ENCODE measurements around the gene NXPH4. TPM values are rescaled to one million over a fixed set of nuclear protein-coding genes. Genes with fewer than 3 reads are reported as not detected.
A peak's percentile ranks its signal among the peaks of the same experiment; 100 is the strongest.

NXPH4 gene
- total and polyA plus RNA-seq, 10 of the 15 experiments (the other 5 are each of a cell fraction or from before 2014, with no cell fraction given) = 0.03 to 0.26 TPM; not detected in 8

GRCh38 chr12:57229046-57229633, 12.5 kb downstream of the NXPH4 start:
- peak; percentile 20 for ATAC-seq
- intact Hi-C loops (cut with micrococcal nuclease; ENCODE audit: unreplicated experiment) = no loop called here
- in situ Hi-C loops (cut with MboI) = no loop called here
- Histone ChIP-seq H3K4me2 (ENCODE audit: control insufficient read depth, insufficient read depth) (peak overlapping the region; percentile 99), H3K27me3 (replicated peaks in 1 of 2; ENCODE audit: control insufficient read depth in 2 of 2, insufficient read depth in 2 of 2, low read length in 1 of 2) (peaks cover 4 to 5% of the 10 kb centered on the region in 2 experiments; a peak in 3 of 4 replicates), H3K4me1 (ENCODE audit: control insufficient read depth, insufficient read depth, low read length) (peaks cover 31% of the 10 kb centered on the region), H3K9me3 (replicated peaks; ENCODE audit: control insufficient read depth, insufficient read depth, low read length) (no peaks in the 10 kb centered on the region), H3K27ac (ENCODE audit: control insufficient read depth, insufficient read depth) (peak overlapping the region; percentile 45), H3K36me3 (ENCODE audit: control insufficient read depth in 2 of 2, insufficient read depth in 2 of 2, low read length in 1 of 2) (peaks cover 23 to 25% of the 10 kb centered on the region in 2 experiments), H4K20me1 (ENCODE audit: control insufficient read depth, insufficient read depth) (no peaks in the 10 kb centered on the region), H2AFZ (ENCODE audit: control insufficient read depth, low read depth, low read length) (peak overlapping the region; percentile 65), H3K79me2 (ENCODE audit: control insufficient read depth, insufficient read depth, low read length) (peaks cover 22% of the 10 kb centered on the region), H3K4me3 (peak overlapping the region; percentile 79), H3K9ac (ENCODE audit: control insufficient read depth, insufficient read depth, low read length) (peak overlapping the region; percentile 97)
- TSS peak; percentile 95 for BruUV-seq (replicated peaks)
- RAD21 ChIA-PET (ENCODE audit: unreplicated experiment) = interaction anchor here (0.8 to 3.1 kb wide), 18 partner anchors 10 to 592 kb away, joined by 3 to 36 read pairs (median 4); partner anchors contain the start of genes INHBE, NEMP1, NXPH4 and STAT6
- POLR2A ChIA-PET = interaction anchor here (0.7 to 2.6 kb wide), 12 partner anchors 9 to 504 kb away, joined by 3 to 15 read pairs (median 4); partner anchors contain the start of genes DDIT3, GLI1, INHBE and NACA
- SMC1A ChIA-PET (ENCODE audit: uncharacterized antibody, unreplicated experiment) = interaction anchor here (0.9 to 2.5 kb wide), 12 partner anchors 10 to 318 kb away, joined by 3 to 36 read pairs (median 8); partner anchors contain the start of genes DCTN2 and STAT6
- no peak for DNase-seq (ENCODE audit: low read depth, low spot score)
- TF ChIP-seq CBFB (IDR thresholded peaks at IDR 0.05; ENCODE audit: low read depth) (peak; percentile 29; the same call in 1 of the 2 replicates), RUNX3 (IDR thresholded peaks at IDR 0.05; ENCODE audit: low read length) (peak; percentile 49), MEF2A (IDR thresholded peaks at IDR 0.05; ENCODE audit: insufficient read depth, low read depth, low read length) (no peak), SREBF1 (IDR thresholded peaks at IDR 0.05; ENCODE audit: low read length) (0 out of 2 replicates have a peak, but pooled peaks have one; percentile 76), PBX3 (IDR thresholded peaks at IDR 0.05; ENCODE audit: insufficient replicate concordance, low read depth, low read length) (no peak), ZBTB33 (IDR thresholded peaks at IDR 0.05) (no peak), CTCF (IDR thresholded peaks at IDR 0.05 in 2 of 3, conservative IDR thresholded peaks at IDR 0.05 in 1 of 3; ENCODE audit: control insufficient read depth in 2 of 3, extremely low read depth in 1 of 3, insufficient read depth in 1 of 3, low read depth in 3 of 3, low read length in 3 of 3) (0 out of 6 replicates have a peak, but pooled peaks of 1 of the 3 experiments have one; percentile 2)
- WGBS (ENCODE audit: insufficient coverage, insufficient replicate concordance, low lambda C conversion rate, missing lambda C conversion rate) = 3% methylated on average over 9 of the region's 9 CpGs
- FAIRE-seq = peak; percentile 61
- CTCF ChIA-PET = interaction anchor here (0.7 to 7.8 kb wide), 18 partner anchors 7 to 302 kb away, joined by 3 to 202 read pairs (median 4); partner anchors contain the start of genes INHBE and STAT6
